Smooth muscle cell (in vitro differentiated cells): ENCODE results near the gene ANKS1A. TPM values are rescaled to one million over a fixed set of nuclear protein-coding genes. Genes with fewer than 3 reads are reported as not detected.

ENCODE experiments used
- DNase-seq: peaks from one replicate; lab custom pipeline; 2025; ENCODE audit not compliant: unreplicated experiment; lab: John Stamatoyannopoulos, UW
- H2AFZ ChIP-seq: fragments of 200-600 bp; sonication (generic); 2 replicates; pipeline ENCODE4 v1.6.0; 2016; ENCODE audit warnings: antibody characterized with exemption, low read depth, mild to moderate bottlenecking
- H3F3A ChIP-seq: fragments of 200-600 bp; sonication (generic); 2 replicates; pipeline ENCODE4 v1.6.0; 2017; ENCODE audit warnings: antibody characterized with exemption, low read depth
- H3K27ac ChIP-seq: fragments of 200-600 bp; sonication (generic); 2 replicates; pipeline ENCODE4 v1.5.1; 2016; ENCODE audit warnings: low read depth, mild to moderate bottlenecking
- H3K27me3 ChIP-seq: fragments of 200-600 bp; sonication (generic); 2 replicates; pipeline ENCODE4 v1.6.1; 2016; ENCODE audit warnings: low read depth, mild to moderate bottlenecking
- H3K36me3 ChIP-seq: fragments of 200-600 bp; sonication (generic); 2 replicates; pipeline ENCODE4 v1.5.1; 2016; ENCODE audit warnings: low read depth
- H3K4me1 ChIP-seq: fragments of 200-600 bp; sonication (generic); 2 replicates; pipeline ENCODE4 v1.5.1; 2016; ENCODE audit warnings: low read depth
- H3K4me2 ChIP-seq: fragments of 200-600 bp; sonication (generic); 2 replicates; pipeline ENCODE4 v1.6.0; 2016; ENCODE audit warnings: mild to moderate bottlenecking
- H3K4me3 ChIP-seq: fragments of 200-600 bp; sonication (generic); 2 replicates; pipeline ENCODE4 v1.5.1; 2016; ENCODE audit warnings: mild to moderate bottlenecking
- H3K79me2 ChIP-seq: fragments of 200-600 bp; sonication (generic); 2 replicates; pipeline ENCODE4 v1.6.0; 2016; ENCODE audit warnings: low read depth, mild to moderate bottlenecking
- H3K9ac ChIP-seq: fragments of 200-600 bp; sonication (generic); 2 replicates; pipeline ENCODE4 v1.6.0; 2016; ENCODE audit warnings: low read depth
- H3K9me3 ChIP-seq: fragments of 200-600 bp; sonication (generic); replicated peaks from 2 replicates; pipeline ENCODE4 v1.5.1; 2016; ENCODE audit warnings: low read depth
- H4K20me1 ChIP-seq: fragments of 200-600 bp; sonication (generic); 2 replicates; pipeline ENCODE4 v1.6.0; 2016; ENCODE audit warnings: low read depth
- WGBS: methylation state at CpG from one replicate; pipeline ENCODE4 v1.1.7; 2016; ENCODE audit warnings: low lambda C conversion rate; 5-methylcytosine and 5-hydroxymethylcytosine counted together
- polyA plus RNA-seq: library from polyadenylated mRNA; unstranded; fragments of >200 nt; fragmentation: Nextera tagmentation; extraction: Ambion mirVana; gene quantifications from 2 replicates; pipeline ENCODE4 v1.2.1, GENCODE V29; 2016
- total RNA-seq: library from RNA; depleted of rRNA; stranded (reverse); fragments of >200 nt; gene quantifications from 2 replicates; pipeline ENCODE4 v1.2.3, GENCODE V29; 2014
- TF ChIP-seq, protein P1 (sequence below): fragments of 200-600 bp; sonication (generic); IDR thresholded peaks from 2 replicates; pipeline ENCODE4 v1.5.1; 2017; ENCODE audit warnings: borderline replicate concordance, mild to moderate bottlenecking, antibody characterized with exemption; ENCODE audit not compliant: insufficient read depth, poor library complexity, severe bottlenecking

Gene ANKS1A
- total and polyA plus RNA-seq, 2 experiments from 2014 or later: 28.9 to 39.2 TPM

- H3K9me3 ChIP-seq: no peaks in the 10 kb centered on the region
- TF ChIP-seq, protein P1, sequence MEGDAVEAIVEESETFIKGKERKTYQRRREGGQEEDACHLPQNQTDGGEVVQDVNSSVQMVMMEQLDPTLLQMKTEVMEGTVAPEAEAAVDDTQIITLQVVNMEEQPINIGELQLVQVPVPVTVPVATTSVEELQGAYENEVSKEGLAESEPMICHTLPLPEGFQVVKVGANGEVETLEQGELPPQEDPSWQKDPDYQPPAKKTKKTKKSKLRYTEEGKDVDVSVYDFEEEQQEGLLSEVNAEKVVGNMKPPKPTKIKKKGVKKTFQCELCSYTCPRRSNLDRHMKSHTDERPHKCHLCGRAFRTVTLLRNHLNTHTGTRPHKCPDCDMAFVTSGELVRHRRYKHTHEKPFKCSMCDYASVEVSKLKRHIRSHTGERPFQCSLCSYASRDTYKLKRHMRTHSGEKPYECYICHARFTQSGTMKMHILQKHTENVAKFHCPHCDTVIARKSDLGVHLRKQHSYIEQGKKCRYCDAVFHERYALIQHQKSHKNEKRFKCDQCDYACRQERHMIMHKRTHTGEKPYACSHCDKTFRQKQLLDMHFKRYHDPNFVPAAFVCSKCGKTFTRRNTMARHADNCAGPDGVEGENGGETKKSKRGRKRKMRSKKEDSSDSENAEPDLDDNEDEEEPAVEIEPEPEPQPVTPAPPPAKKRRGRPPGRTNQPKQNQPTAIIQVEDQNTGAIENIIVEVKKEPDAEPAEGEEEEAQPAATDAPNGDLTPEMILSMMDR: no peak
- H2AFZ ChIP-seq: no peak overlapping the region
- peak overlapping the region; percentile 98 for H3K27ac ChIP-seq
- H4K20me1 ChIP-seq: no peaks in the 10 kb centered on the region
- H3K9ac ChIP-seq: no peak overlapping the region
- H3F3A ChIP-seq: peaks cover 75% of the 10 kb centered on the region
- H3K79me2 ChIP-seq: peaks cover 18% of the 10 kb centered on the region
- no peak overlapping the region for H3K4me2 ChIP-seq
- peaks cover 67% of the 10 kb centered on the region for H3K4me1 ChIP-seq
- 94% methylated on average over 7 of the region's 7 CpGs for WGBS
- H3K36me3 ChIP-seq: no peaks in the 10 kb centered on the region
- no peak overlapping the region for H3K4me3 ChIP-seq
- H3K27me3 ChIP-seq: no peaks in the 10 kb centered on the region
- DNase-seq: no peak
These were observed 162.3 kb downstream of the ANKS1A start for GRCh38 chr6:35051396-35051795.

DNA sequence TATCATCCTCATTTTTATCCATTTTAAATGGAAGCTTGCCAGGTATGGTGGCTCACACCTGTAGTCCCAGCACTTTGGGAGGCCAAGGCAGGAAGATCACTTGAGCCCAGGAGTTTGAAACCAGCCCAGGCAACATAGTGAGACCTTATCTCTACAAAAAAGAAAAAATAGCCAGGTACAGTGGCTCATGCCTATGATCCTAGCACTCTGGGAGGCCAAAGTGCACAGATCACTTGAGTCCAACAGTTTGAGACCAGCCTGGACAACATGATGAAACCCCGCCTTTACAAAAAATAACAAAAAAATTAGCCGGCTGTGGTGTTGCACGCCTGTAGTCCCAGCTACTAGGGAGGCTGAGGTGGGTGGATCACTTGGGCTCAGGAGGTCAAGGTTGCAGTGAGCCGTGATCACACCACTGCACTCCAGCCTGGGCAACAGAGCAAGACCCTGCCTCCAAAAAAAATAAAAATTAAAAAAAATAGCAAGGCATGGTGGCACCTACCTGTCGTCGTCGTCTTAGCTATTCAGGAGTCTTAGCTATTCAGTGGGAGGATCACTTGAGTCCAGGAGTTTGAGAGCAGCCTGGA is 163.0 kb downstream of the ANKS1A start:
- H3K4me3 ChIP-seq: no peak overlapping the region
- peak overlapping the region; percentile 98 for H3K27ac ChIP-seq
- TF ChIP-seq, protein P1: no peak
- peaks cover 60% of the 10 kb centered on the region for H3K4me1 ChIP-seq
- WGBS: 94% methylated on average over 7 of the region's 7 CpGs
- no peak overlapping the region for H3K9ac ChIP-seq
- H4K20me1 ChIP-seq: no peaks in the 10 kb centered on the region
- peaks cover 18% of the 10 kb centered on the region for H3K79me2 ChIP-seq
- peaks cover 80% of the 10 kb centered on the region for H3F3A ChIP-seq
- no peaks in the 10 kb centered on the region for H3K9me3 ChIP-seq
- H3K27me3 ChIP-seq: no peaks in the 10 kb centered on the region
- no peak for DNase-seq
- H3K36me3 ChIP-seq: no peaks in the 10 kb centered on the region
- H3K4me2 ChIP-seq: peak overlapping the region; percentile 1
- no peak overlapping the region for H2AFZ ChIP-seq

DNA sequence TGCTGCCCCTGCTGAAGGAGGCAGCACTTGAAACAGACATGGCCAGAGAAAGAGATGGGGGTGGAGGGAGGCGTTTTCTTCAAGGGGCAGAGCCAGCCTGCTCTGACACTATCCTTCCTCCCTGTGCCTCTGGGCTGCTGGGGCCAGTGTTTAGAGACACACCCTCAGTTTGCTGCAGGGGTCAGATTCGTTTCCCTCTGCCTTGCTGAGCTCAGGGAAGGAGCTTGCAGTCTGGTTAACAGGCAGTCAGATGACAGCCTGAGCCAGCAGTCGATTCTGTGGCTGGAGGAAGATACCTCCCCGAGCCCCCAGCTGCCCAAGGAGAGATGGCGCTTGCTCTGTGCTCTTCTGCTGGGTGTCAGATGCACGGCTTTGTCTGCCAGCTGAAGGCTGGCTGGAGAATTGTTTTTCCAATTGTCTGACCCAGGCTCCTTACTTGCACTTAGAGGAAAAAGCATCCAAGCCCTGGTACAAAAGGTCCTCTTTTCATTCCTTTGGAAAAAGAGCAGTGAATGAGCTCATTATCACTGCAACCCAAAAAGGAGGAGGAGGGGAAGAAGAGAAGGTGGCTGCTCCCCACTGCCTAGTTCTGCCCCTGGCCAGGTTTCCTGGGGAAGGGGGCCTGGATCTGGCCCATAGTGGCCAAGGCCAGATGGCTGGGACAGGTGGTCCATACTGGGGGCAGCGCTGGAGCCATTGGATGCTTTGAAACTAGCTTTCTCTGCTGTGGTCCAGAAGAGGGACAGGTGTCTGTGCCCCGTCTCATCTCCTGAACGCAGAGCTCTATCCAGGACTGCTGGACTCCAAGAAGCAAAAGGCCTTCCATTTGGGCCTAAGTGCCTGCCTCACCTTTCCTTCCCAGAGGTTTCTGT is 163.9 kb downstream of the ANKS1A start:
- Histone ChIP-seq H3K4me3 (no peak overlapping the region), H3K79me2 (peaks cover 18% of the 10 kb centered on the region), H3K27me3 (no peaks in the 10 kb centered on the region), H3K9ac (peak overlapping the region; percentile 85), H2AFZ (no peak overlapping the region), H3K4me1 (peaks cover 54% of the 10 kb centered on the region), H3K36me3 (no peaks in the 10 kb centered on the region), H3K27ac (peak overlapping the region; percentile 98), H3F3A (peaks cover 72% of the 10 kb centered on the region), H4K20me1 (no peaks in the 10 kb centered on the region), H3K9me3 (no peaks in the 10 kb centered on the region), H3K4me2 (peak overlapping the region; percentile 46)
- peak; percentile 18 for DNase-seq
- 56% methylated on average over 9 of the region's 9 CpGs for WGBS
- TF ChIP-seq, protein P1: no peak
